IMR-90 (cell line): ENCODE data around the gene DGKH. TPM values are rescaled to one million over a fixed set of nuclear protein-coding genes. Genes with fewer than 3 reads are reported as not detected.
A peak's percentile ranks its signal among the peaks of the same experiment; 100 is the strongest.

Experiments used
- ATAC-seq: fragments of 200-7000 bp; cut with Tn5 transposase; 2 replicates; pipeline ENCODE4 v1.9.1; 2020; ENCODE audit warnings: low read depth, mild to moderate bottlenecking, moderate library complexity
- BruUV-seq: library from RNA; stranded (reverse); fragments of 400-500 nt; replicated peaks from 2 replicates; lab custom pipeline; 2021; lab: Mats Ljungman, UMichigan
- CTCF ChIA-PET: fragments of 300-600 bp; formaldehyde crosslinking; extraction: SDS; loops from one replicate; lab custom pipeline; 2021; ENCODE audit warnings: antibody characterized with exemption; lab: Yijun Ruan, JAX
- POLR2A ChIA-PET: fragments of 300-600 bp; sonication (Branson Sonifier 250); formaldehyde crosslinking; loops from one replicate; lab custom pipeline; 2022; ENCODE audit warnings: antibody characterized with exemption; ENCODE audit not compliant: unreplicated experiment; lab: Charles Lee
- DNase-seq: peaks from one replicate; pipeline ENCODE4 v3.0.0; 2013
- H2AFZ ChIP-seq: replicated peaks from 2 replicates; pipeline ENCODE3; 2013; ENCODE audit warnings: low read length, mild to moderate bottlenecking; ENCODE audit not compliant: poor library complexity
- H2AK5ac ChIP-seq: 2 replicates; pipeline ENCODE4 v1.6.1; 2013; ENCODE audit warnings: low read depth, low read length, inconsistent platforms
- H2AK9ac ChIP-seq: replicated peaks from 2 replicates; pipeline ENCODE3; 2013; ENCODE audit warnings: mild to moderate bottlenecking, low read depth, low read length, moderate library complexity; ENCODE audit not compliant: poor library complexity
- H2BK120ac ChIP-seq: 2 replicates; pipeline ENCODE4 v1.6.1; 2013; ENCODE audit warnings: low read depth, low read length, inconsistent platforms
- H2BK15ac ChIP-seq: 3 replicates; pipeline ENCODE4 v1.6.1; 2013; ENCODE audit warnings: low read depth, low read length, inconsistent platforms
- H2BK20ac ChIP-seq: 2 replicates; pipeline ENCODE4 v1.6.1; 2013; ENCODE audit warnings: low read depth, mild to moderate bottlenecking, inconsistent platforms, low read length, moderate library complexity
- H2BK5ac ChIP-seq: 2 replicates; pipeline ENCODE4 v1.6.1; 2013; ENCODE audit warnings: mild to moderate bottlenecking, low read depth, low read length, inconsistent platforms; ENCODE audit not compliant: poor library complexity, severe bottlenecking
- H3K14ac ChIP-seq: replicated peaks from 2 replicates; pipeline ENCODE4 v1.6.1; 2013; ENCODE audit warnings: low read depth, low read length, inconsistent platforms
- H3K18ac ChIP-seq: 2 replicates; pipeline ENCODE4 v1.6.1; 2013; ENCODE audit warnings: low read depth, low read length, control low read depth
- H3K23ac ChIP-seq: 2 replicates; pipeline ENCODE4 v1.6.1; 2013; ENCODE audit warnings: low read depth, low read length, inconsistent platforms
- H3K27ac ChIP-seq: 2 replicates; pipeline ENCODE4 v1.5.1; 2013; ENCODE audit warnings: mild to moderate bottlenecking, control low read depth, low read length; ENCODE audit not compliant: insufficient read depth
- H3K27me3 ChIP-seq: 2 replicates; pipeline ENCODE4 v1.6.1; 2013; ENCODE audit warnings: low read length; ENCODE audit not compliant: control insufficient read depth, insufficient read depth
- H3K36me3 ChIP-seq: 2 replicates; pipeline ENCODE4 v1.6.1; 2013; ENCODE audit warnings: low read length, mixed read lengths; ENCODE audit not compliant: control insufficient read depth, insufficient read depth
- H3K4ac ChIP-seq: 2 replicates; pipeline ENCODE4 v1.6.1; 2013; ENCODE audit warnings: low read depth, low read length, inconsistent platforms
- H3K4me1 ChIP-seq: 2 replicates; pipeline ENCODE4 v1.6.1; 2013; ENCODE audit warnings: low read length, mixed read lengths; ENCODE audit not compliant: control insufficient read depth, insufficient read depth
- H3K4me2 ChIP-seq: 2 replicates; pipeline ENCODE4 v1.6.1; 2013; ENCODE audit warnings: low read depth, mild to moderate bottlenecking, control low read depth, low read length, moderate library complexity
- H3K4me3 ChIP-seq: 2 replicates; pipeline ENCODE4 v1.5.1; 2013; ENCODE audit warnings: low read depth, mild to moderate bottlenecking, control low read depth, low read length, moderate library complexity; ENCODE audit not compliant: insufficient read depth
- H3K56ac ChIP-seq: 2 replicates; pipeline ENCODE4 v1.6.1; 2013; ENCODE audit warnings: low read length, inconsistent platforms; ENCODE audit not compliant: insufficient read depth; ENCODE audit errors: extremely low read depth
- H3K79me1 ChIP-seq, 2 experiments: 2 replicates each; pipeline ENCODE4 v1.6.1; 2013; ENCODE audit warnings: low read length in 2 of 2, inconsistent platforms in 1 of 2, low read depth in 1 of 2
- H3K9ac ChIP-seq: 2 replicates; pipeline ENCODE4 v1.6.1; 2013; ENCODE audit warnings: low read depth, low read length, control low read depth
- H3K9me1 ChIP-seq: 2 replicates; pipeline ENCODE4 v1.6.1; 2013; ENCODE audit warnings: low read length, inconsistent platforms; ENCODE audit not compliant: insufficient read depth
- H3K9me3 ChIP-seq: 2 replicates; pipeline ENCODE4 v1.6.1; 2013; ENCODE audit warnings: low read length; ENCODE audit not compliant: control insufficient read depth, insufficient read depth
- H4K20me1 ChIP-seq: 2 replicates; pipeline ENCODE4 v1.6.1; 2013; ENCODE audit warnings: low read length, inconsistent platforms; ENCODE audit not compliant: insufficient read depth
- H4K5ac ChIP-seq: 2 replicates; pipeline ENCODE4 v1.6.1; 2013; ENCODE audit warnings: mild to moderate bottlenecking, low read depth, low read length, control low read depth
- H4K8ac ChIP-seq, 2 experiments: 2 replicates each; pipeline ENCODE4 v1.6.1; 2013; ENCODE audit warnings: low read depth in 2 of 2, low read length in 2 of 2, control low read depth in 1 of 2, inconsistent platforms in 1 of 2
- H4K91ac ChIP-seq: 2 replicates; pipeline ENCODE4 v1.6.1; 2013; ENCODE audit warnings: low read depth, low read length, inconsistent platforms; ENCODE audit not compliant: insufficient read depth
- BHLHE40 ChIP-seq: fragments of 150-350 bp; IDR thresholded peaks from 2 replicates; pipeline ENCODE4 v1.6.1; 2016; ENCODE audit warnings: mild to moderate bottlenecking, low read depth, low read length
- dilution Hi-C: fragments of 300-500 bp; cut with HindIII; formaldehyde crosslinking; loops from one replicate; pipeline ENCODE4 v1.14.3; 2018; ENCODE audit warnings: low sequenced_read_pairs; ENCODE audit not compliant: unreplicated experiment
- in situ Hi-C: fragments of 300-500 bp; cut with MboI; formaldehyde crosslinking; loops from 3 replicates; pipeline ENCODE4 v1.14.3; 2019; ENCODE audit warnings: low sequenced_read_pairs, inconsistent platforms, mixed read lengths
- intact Hi-C: fragments of 100-400 bp; cut with micrococcal nuclease; formaldehyde crosslinking; loops from 2 replicates; pipeline ENCODE4 v1.10.0; 2022
- polyA plus RNA-seq, 3 experiments: library from polyadenylated mRNA; depleted of rRNA; stranded (reverse); fragments of >200 nt; gene quantifications; 2 replicates each; pipeline ENCODE4 v1.2.3, GENCODE V29; 2012; ENCODE audit warnings: low replicate concordance in 1 of 3
- total RNA-seq: library from RNA; depleted of rRNA; stranded (reverse); fragments of >200 nt; gene quantifications from 2 replicates; pipeline ENCODE4 v1.2.3, GENCODE V29; 2012

DGKH gene
- total and polyA plus RNA-seq, 2 of the 4 experiments (the other 2 are of a cell fraction): 2.0 to 13.4 TPM

DNA sequence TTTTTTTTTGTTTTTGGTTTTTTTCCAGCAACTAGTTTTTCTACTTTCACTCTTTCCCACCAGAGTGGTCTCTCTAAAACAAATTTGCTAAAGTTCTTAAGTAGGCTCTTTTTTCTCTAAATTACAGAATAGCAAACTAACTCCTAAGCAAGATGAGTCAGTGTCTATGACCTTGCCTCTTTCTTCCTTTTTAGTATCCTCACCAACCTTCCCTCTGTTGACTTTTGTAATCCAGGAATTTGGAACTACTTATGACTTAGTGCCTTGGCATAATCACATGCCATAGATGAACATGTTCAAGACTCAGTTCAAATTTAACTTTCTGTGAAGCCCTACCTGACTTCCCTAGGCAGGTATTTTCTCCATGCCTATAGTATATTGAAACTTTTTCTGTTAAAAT is 191.2 kb downstream of the DGKH start:
- POLR2A ChIA-PET: no interaction called here
- H3K4ac ChIP-seq: no peak overlapping the region
- no peak overlapping the region for H2AFZ ChIP-seq
- H3K9me1 ChIP-seq: 0 out of 2 replicates have a peak, but pooled peaks cover 2% of the 10 kb centered on the region
- H3K79me1 ChIP-seq: no peaks in the 10 kb centered on the region; a peak in 1 of 4 replicates
- 0 out of 2 replicates have a peak, but pooled peaks cover 3% of the 10 kb centered on the region for H3K4me1 ChIP-seq
- H2AK5ac ChIP-seq: no peak overlapping the region
- no peak overlapping the region for H4K8ac ChIP-seq
- no peak overlapping the region for H3K23ac ChIP-seq
- no peak overlapping the region for H3K9ac ChIP-seq
- no peaks in the 10 kb centered on the region for H3K9me3 ChIP-seq
- no peak overlapping the region for H2AK9ac ChIP-seq
- H3K14ac ChIP-seq: no peak overlapping the region
- no peak overlapping the region for H3K56ac ChIP-seq
- intact Hi-C loops (no loop called here), dilution Hi-C loops (no loop called here), in situ Hi-C loops (no loop called here)
- H2BK5ac ChIP-seq: no peak overlapping the region
- H2BK15ac ChIP-seq: no peak overlapping the region
- H3K27me3 ChIP-seq: no peaks in the 10 kb centered on the region
- H3K36me3 ChIP-seq: no peaks in the 10 kb centered on the region
- DNase-seq (peak; percentile 7), ATAC-seq (no peak; the same call in 1 of the 2 replicates)
- H2BK120ac ChIP-seq: no peak overlapping the region
- H3K4me3 ChIP-seq: no peak overlapping the region
- no peak overlapping the region for H3K27ac ChIP-seq
- H2BK20ac ChIP-seq: no peak overlapping the region
- no peak overlapping the region for H4K91ac ChIP-seq
- CTCF ChIA-PET: no interaction called here
- no peak overlapping the region for H3K18ac ChIP-seq
- H4K20me1 ChIP-seq: no peaks in the 10 kb centered on the region
- H3K4me2 ChIP-seq: no peak overlapping the region
- no TSS peak for BruUV-seq
- no peak for TF ChIP-seq BHLHE40
- H4K5ac ChIP-seq: no peak overlapping the region
